Stimulated activated CD8-positive, alpha-beta memory T cell treated with anti-CD3 and anti-CD28 coated beads, Interleukin-15, amount 100 ng/mL, for 24 hours (primary cell): Measurements from ENCODE around the gene TEN1.
"Not testable (repeated sequence)": the region's sequence is repeated elsewhere in the genome, so short reads cannot be mapped to it uniquely, and the experiment has no call there.

Experiments used
- DNase-seq: peaks from one replicate; pipeline ENCODE4 v3.0.0-alpha.2; 2020; ENCODE audit warnings: low read depth

Gene TEN1

DNA sequence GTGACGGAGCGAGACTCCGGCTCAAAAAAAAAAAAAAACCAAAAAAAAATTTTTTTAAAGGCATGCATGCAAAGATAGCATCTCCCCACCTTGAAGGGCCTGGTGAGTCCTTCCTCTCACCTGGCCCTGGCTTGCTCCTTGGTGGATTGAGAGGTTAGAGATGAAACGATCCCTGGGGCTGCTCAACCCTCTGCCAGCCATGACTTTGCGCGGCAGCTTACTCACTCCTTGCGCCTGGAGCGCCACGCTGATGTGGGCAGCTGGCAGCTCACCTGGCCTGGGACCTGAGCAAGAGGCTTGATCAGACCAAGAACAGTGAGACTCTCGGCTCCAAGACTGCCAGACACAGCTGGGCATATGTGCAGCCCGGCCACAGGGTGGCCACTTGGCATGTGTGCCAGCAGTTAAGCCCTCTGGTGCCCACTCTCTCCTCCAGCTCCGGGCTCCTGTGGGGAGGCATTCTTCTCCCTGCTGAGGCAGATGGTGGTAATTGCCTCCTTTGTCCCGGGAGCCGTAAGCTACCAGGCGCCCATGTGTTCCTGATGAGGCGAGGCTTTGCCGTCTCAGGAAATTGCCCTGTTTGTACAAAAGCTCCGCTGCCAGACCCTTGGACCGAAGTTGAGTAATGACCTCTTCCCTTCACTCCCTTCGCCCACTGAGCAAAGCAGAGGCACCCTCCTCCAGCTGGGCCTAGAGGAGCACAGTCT, 53.2 kb downstream of the TEN1 start:
- DNase-seq = no peak

DNA sequence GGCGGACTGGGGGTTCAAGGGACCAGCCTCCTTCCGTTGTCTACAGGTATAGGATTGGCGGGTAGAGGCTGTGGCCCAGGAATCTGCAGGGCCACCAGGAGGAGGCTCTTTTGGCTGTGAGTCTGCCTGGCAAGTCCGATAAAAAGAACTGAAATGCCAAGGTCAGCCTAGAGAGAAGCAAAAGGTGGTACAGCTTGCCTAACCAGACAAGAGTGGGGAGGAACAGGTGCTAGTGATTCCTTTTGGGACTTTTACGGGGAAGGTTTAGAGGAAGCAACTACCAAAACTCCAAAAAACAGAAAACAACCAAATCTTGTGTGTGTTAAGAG, 53.7 kb downstream of the TEN1 start:
- DNase-seq = no peak

DNA sequence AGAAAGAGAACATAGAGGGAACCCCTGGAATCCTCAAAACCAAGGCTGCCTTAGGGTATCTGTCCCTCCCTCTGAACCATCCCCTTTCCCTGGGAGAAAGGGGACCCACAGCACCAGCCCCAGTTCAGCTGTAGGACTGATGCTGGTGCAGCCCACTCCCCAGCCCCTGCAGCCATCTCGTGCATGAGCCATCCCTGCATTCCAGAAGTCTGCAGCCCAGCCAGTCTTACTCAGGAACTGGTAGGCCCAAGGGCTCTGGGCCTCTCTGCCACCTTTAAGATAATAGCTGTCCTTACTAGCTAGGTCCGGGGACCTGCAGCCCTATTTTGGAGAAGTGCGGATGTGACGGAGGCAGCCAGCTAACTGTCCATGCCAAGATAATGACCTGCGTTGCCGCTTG, 54.1 kb downstream of the TEN1 start:
- DNase-seq = no peak

DNA sequence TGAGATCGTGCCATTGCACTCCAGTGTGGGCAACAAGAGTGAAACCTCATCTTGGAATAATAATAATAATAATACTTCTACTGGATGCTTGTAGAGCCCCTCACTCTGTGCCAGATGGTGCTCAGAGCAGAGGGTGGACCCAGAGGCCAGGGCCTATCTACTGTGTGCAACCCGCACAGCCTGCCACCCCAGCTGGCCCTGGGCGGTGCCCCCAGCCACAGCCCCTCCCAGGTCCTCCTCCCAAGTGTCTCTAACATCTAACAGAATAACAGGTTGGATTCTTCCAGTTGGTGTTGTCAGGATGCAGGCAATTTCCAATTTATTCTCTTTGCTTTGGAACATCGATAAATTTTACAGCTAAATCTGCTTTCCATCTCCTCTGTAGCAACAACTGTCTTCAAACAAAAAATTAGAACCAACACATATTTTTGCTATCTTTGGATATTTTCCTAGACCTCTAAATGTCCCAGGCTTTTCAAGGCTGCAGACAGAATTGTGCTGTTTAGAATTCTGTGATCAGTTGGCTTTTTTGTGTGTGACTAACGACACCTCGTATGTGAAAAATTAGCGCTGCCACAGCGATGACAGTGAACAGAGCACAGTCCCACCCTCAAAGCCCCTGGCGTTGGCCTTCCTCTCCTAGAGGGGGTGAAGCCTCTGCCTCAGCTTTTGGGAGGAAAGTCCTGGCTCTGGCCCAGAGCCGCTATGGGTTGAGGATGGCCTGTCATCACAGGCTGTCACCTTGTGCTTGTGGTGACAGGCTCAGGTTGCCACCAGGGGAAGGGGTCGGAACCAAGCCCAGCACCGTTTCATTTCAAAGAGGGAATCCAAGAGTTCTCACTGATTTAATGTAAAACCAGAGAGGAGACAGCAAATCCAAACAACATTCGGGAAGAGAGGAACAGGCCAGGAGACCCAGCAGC, 55.6 kb downstream of the TEN1 start:
- DNase-seq = no peak

DNA sequence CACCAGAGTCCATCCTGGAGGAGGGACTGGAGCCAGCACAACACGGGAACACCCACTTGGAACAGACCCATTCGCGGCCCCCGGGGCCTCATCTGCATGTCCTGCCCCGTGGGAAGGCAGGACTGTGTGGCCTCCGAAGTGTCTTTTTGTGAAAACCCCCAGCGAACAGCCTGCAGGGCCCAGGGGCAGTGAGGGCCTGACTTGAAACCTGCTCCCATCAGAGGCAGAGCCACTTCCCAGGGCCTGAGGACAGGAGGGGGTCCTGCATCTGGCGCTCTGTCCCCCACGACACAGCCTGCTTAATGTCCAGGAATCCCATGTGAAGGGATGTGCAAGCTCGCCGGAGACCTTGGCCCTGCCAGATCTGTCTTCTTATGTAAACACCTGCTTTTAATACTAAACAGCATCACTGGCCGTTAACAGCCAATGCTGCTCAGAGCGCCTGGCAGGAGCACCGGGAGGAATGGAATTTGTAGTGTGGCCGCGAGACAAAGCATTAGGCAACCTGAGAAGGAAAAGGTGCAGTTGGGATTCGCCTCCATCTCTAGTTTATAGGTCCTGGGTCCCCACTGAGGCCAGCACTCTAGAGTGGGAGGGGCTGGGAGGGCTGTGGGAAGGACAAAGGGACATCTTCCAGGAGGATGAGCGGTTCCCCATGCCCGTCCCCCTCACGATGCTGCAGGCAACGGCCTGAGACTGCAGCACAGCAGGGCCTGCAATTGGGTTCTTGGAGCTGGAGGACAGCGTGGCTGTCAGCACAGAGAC, 57.6 kb downstream of the TEN1 start:
- no peak for DNase-seq

DNA sequence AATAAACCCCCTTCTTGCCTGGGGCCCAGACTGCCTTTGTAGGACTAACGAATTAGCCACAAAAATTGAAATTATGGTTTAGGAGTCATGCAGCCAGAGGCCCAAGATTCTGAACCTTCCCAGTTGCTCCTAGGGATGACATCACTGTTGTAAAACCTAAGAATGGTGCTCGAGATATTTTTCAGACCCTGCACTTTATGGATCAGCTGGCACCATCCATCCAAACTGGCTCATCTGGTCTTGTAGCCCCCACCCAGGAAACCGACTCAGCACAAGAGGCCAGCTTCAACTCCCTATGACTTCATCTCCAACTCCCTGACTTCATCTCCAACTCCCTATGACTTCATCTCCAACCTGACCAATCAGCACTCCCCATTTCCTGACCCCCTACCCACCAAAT, 59.0 kb downstream of the TEN1 start:
- no peak for DNase-seq

DNA sequence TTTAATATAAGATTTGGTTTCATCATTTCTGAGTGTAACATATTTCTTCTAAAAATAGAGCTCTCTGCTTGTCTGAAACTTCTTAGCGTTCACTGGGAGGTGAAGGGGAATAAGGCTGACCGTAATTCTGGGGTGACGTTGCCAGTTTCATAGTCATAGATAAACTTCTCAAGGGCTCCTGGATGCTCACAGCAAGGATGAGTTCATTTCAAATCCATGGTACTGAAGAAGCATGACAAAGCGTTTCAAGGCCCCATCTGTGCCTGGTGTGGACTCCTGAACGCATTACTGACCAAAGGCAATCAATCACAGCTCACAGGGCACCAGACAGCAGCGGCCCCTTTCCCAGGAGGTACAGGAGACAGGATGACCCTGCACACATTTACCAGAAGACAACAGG, 60.1 kb downstream of the TEN1 start:
- no peak for DNase-seq

DNA sequence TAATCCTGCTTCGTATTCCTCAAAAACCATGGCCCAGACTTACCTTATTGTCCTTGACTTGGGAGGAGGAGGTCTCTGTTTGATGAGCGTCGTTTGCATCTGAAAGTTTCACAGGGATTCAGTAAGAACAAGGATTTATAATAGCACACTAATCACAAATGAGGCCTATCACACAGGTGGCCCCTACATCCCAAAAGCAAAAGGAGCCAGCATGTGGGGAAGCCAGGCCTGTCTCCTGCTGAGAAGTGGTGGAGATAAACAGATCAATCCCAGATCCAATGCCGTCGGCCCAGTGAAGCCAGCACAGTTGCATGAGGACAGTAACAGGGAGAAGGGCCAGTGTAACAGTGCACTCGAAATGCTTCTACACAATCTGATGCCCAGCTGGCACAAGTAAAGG, 61.3 kb downstream of the TEN1 start:
- DNase-seq = no peak

DNA sequence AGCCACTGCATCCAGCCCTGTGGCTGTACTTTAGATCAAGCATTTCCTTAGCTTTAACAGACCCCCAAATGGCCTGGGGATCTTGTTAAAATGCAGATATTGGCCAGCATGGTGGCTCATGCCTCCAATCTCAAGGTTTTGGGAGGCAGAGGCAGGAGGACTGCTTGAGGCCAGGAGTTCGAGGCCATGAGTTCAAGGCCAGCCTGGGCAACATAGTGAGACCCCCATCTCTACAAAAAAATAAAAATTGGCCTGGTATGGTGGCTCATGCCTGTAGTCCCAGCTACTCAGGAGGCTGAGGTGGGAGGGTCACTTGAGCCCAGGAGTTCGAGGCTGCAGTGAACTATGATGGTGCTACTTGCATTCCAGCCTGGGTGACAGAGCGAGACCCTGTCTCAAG, 63.8 kb downstream of the TEN1 start:
- not testable (repeated sequence) for DNase-seq

DNA sequence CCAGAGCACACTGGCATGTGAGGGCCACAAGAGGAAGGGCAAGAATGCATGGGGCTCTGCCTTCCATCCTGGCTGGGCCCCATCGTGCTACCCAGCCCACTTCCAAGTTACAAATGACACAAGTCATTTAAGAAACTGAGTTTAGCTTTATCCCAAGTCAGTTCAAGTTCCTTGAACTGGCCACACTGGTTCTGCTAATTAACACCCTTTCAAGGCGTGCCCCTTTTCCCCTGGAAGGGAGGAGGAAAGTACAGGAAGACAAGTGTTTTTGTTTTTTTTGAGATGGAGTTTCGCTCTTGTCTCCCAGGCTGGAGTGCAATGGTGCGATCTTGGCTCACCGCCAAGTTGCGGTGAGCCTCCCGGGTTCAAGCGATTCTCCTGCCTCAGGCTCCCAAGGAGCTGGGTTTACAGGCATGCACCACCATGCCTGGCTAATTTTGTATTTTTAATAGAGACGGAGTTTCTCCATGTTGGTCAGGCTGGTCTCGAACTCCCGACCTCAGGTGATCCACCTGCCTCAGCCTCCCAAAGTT, 65.5 kb downstream of the TEN1 start:
- DNase-seq = not testable (repeated sequence)

DNA sequence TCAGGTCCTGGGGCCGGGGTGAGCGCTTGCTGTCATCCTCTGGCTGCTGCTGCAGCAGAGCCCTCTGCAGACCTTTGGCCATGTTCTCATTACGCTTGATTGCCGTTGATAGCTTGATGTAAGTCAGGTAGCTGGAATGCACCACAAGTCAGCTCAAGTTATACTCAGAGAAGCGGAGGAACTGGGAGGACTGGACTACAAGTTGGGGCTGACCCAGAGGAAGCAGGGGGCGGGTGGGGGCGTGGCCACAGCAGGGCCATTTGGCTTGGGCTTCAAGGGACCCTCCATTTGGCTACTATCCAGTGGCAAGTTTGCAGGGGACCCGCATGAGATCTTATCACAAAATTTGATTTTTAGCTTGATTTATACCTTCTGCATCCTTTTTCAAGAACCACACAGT, 67.0 kb downstream of the TEN1 start:
- no peak for DNase-seq

DNA sequence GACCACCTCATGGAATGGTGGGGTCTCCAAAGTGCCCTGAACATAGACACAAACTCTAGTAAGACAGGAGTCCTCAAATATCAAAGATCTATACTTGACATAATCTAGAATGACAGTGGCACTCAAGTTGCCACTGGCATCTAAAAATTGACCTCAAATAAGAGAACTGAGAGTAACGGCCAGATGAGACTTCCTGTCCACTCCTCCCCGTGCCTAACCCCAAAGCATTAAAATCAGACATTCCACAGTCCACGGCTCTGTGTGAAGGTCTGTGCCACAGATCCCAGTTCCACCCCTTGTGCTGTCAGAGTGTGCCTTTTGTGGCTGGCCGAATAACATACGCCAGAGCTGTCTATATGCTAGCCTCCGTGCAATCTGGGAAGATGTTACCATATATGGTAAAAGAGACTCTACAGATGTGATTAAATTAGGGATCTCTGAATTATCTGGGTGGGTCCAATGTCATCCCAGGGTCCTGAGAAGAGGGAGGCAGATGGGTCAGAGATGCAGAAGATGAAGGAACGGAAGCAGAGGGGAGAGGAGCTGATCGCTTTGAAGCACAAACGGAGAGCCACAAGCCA, 69.1 kb downstream of the TEN1 start:
- no peak for DNase-seq

DNA sequence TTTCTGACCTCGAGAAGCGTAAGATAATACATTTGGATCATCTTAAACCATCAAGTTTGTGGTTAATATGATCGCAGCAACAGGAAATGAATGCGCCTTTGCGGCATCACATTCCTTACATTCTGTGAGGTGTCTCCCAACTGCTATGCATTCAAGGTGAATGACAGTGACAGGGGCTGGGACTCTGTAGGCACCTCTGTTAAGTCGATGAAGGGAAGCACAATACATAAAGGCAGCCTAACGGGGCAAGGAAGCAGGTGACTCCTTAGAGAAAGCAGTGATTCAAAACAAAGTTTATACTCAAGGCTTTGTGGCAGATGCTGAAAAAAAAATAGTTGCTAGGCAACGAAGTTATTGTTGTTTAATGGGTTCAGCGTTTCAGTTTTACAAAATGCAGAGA, 69.7 kb downstream of the TEN1 start:
- no peak for DNase-seq

DNA sequence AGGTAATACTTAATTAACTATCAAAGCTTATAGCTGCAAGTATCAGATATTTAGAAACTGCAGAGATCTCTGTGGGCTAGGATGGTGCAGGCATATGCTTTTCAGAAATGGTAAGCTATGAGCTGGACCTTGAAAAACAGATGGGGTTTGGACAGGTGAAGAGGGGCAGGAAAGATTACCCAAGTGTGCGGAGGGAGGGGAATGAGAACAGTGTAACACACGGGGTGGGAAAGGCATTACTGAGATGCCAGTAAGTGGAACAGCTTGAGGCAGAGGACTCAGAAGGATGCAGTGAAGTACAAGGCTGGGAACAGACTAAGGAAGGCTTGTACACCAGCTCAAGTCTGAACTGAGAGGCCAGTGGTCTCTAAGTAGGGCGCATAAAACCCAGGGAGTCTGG, 70.2 kb downstream of the TEN1 start:
- no peak for DNase-seq

DNA sequence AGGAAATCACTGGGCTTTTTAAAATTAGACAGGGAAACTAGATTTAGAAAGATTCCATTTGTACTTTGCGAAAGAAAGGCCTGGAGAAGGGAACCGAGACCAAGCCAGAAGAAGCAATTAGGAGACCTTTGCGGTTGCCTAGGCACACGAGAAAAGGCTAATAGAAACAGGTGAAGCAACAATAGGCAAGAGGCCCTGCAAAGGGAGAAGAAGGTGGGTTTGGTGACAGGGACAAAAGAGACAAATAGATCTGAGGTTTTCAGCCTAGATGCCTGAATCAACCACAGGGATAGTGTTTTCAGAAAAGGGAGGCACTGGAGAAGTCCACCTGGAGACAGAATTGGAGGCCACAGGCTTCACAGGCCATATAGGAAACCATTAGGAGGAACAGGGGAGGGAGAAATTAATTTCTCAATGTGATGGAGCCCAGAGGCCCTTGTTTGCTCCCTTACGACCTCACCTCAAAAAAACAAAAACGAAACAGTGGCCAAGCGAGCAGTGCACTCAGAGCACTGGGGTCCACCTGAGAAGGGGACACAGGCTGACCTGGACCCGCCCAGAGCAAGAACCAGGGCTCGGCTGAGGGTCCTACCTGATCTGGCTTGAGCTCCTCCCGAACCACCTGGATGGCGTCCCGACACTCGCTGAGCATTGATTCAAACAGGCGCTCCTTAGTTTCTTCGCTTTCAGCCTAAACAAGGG, 70.9 kb downstream of the TEN1 start:
- no peak for DNase-seq
